ENCODE results near the gene RECK.

GRCh38 chr9:36051317-36051716 is 14.6 kb downstream of the RECK start:
- TF ChIP-seq CTCF (IDR thresholded peaks at IDR 0.05), result no peak
- TF ChIP-seq TCF7L2 (IDR thresholded peaks at IDR 0.05; ENCODE audit: low read depth, low read length), result no peak
- no peak for TF ChIP-seq POLR2AphosphoS5 (IDR thresholded peaks at IDR 0.05; ENCODE audit: low read depth, low read length)
